ENCODE results near the gene RAP1GAP2. TPM values are rescaled to one million over a fixed set of nuclear protein-coding genes. Genes with fewer than 3 reads are reported as not detected.

Gene RAP1GAP2
- total and polyA plus RNA-seq, 10 donors, result 1.2 to 32.7 (median 14.1) TPM

GRCh38 chr17:3025421-3026124 lies 229.3 kb downstream of the RAP1GAP2 start:
- Histone ChIP-seq H3K9me3 (peaks cover 0 to 35% (median 29%) of the 10 kb centered on the region in 8 donors), H3K27me3 (replicated peaks in 1 of 7) (no peaks in the 10 kb centered on the region), H3K36me3 (peaks cover 0 to 88% (median 23%) of the 10 kb centered on the region in 6 donors), H3K4me3 (no peak overlapping the region), H3K27ac (no peak overlapping the region), H3K4me1 (peaks cover 0 to 4% (median 1%) of the 10 kb centered on the region in 6 donors)
- peak; percentile 50 for DNase-seq
- 87 to 96% (median 95%) methylated on average over 9 to 17 of the region's 17 CpGs for WGBS, 5 donors
- TF ChIP-seq POLR2A (IDR thresholded peaks at IDR 0.05) (no peak), CTCF (IDR thresholded peaks at IDR 0.05 in 8 of 11, conservative IDR thresholded peaks at IDR 0.05 in 3 of 11) (no peak), POLR2AphosphoS5 (IDR thresholded peaks at IDR 0.05) (no peak)
- intact Hi-C loops (cut with DNase I; ENCODE audit: low total_unique reads), result no loop called here

- no peak for TF ChIP-seq POLR2AphosphoS5 (IDR thresholded peaks at IDR 0.05)
- TF ChIP-seq POLR2A (IDR thresholded peaks at IDR 0.05), result no peak
- TF ChIP-seq CTCF (IDR thresholded peaks at IDR 0.05 in 8 of 11, conservative IDR thresholded peaks at IDR 0.05 in 3 of 11), result no peak
- Histone ChIP-seq H3K27me3 (replicated peaks in 1 of 7) (no peaks in the 10 kb centered on the region), H3K27ac (no peak overlapping the region), H3K4me3 (no peak overlapping the region), H3K4me1 (peaks cover 0 to 9% (median 1%) of the 10 kb centered on the region in 6 donors), H3K9me3 (peaks cover 0 to 35% (median 29%) of the 10 kb centered on the region in 8 donors), H3K36me3 (peaks cover 0 to 88% (median 22%) of the 10 kb centered on the region in 6 donors)
- peak; percentile 61 for DNase-seq
- WGBS, 5 donors, result 75 to 87% (median 84%) methylated on average over 12 to 26 of the region's 26 CpGs
- intact Hi-C loops (cut with DNase I; ENCODE audit: low total_unique reads), result no loop called here
Measured at GRCh38 chr17:3026125-3026855, 230.1 kb downstream of the RAP1GAP2 start.

- Histone ChIP-seq H3K4me1 (peaks cover 0 to 9% (median 1%) of the 10 kb centered on the region in 6 donors), H3K36me3 (peaks cover 0 to 82% (median 15%) of the 10 kb centered on the region in 6 donors), H3K4me3 (no peak overlapping the region), H3K27me3 (replicated peaks in 1 of 7) (no peaks in the 10 kb centered on the region), H3K27ac (no peak overlapping the region), H3K9me3 (peaks cover 0 to 28% (median 22%) of the 10 kb centered on the region in 8 donors)
- WGBS, 5 donors, result 83 to 92% (median 88%) methylated on average over 25 to 31 of the region's 31 CpGs
- intact Hi-C loops (cut with DNase I; ENCODE audit: low total_unique reads), result no loop called here
- peak; percentile 59 for DNase-seq
- TF ChIP-seq CTCF (IDR thresholded peaks at IDR 0.05 in 8 of 11, conservative IDR thresholded peaks at IDR 0.05 in 3 of 11), result no peak
- no peak for TF ChIP-seq POLR2AphosphoS5 (IDR thresholded peaks at IDR 0.05)
- TF ChIP-seq POLR2A (IDR thresholded peaks at IDR 0.05), result no peak
Measured at GRCh38 chr17:3026856-3027751, 230.9 kb downstream of the RAP1GAP2 start.

Data from spleen (tissue), 11 donors.